RWPE2 (cell line): Measurements from ENCODE around the gene PDCD1LG2.
"Not testable (repeated sequence)": the region's sequence is repeated elsewhere in the genome, so short reads cannot be mapped to it uniquely, and the experiment has no call there.

Experiments
- ATAC-seq: fragments of 200-7000 bp; cut with Tn5 transposase; 3 replicates; pipeline ENCODE4 v1.9.1; 2021; ENCODE audit warnings: low read depth
- DNase-seq: peaks from one replicate; pipeline ENCODE4 v3.0.0-alpha.2; 2020; ENCODE audit warnings: low spot score
- H3K27ac ChIP-seq: fragments of 450-650 bp; 2 replicates; pipeline ENCODE4 v1.5.1; 2017; ENCODE audit warnings: mild to moderate bottlenecking; ENCODE audit not compliant: poor library complexity, severe bottlenecking
- H3K27me3 ChIP-seq: fragments of 250-450 bp; sonication (Bioruptor Pico); 2 replicates; pipeline ENCODE4 v1.5.1; 2021; ENCODE audit warnings: mild to moderate bottlenecking, moderate library complexity; ENCODE audit not compliant: insufficient read depth, poor library complexity, severe bottlenecking
- H3K36me3 ChIP-seq: fragments of 250-450 bp; sonication (Bioruptor Pico); 2 replicates; pipeline ENCODE4 v1.5.1; 2020; ENCODE audit warnings: low read depth, mild to moderate bottlenecking, moderate library complexity
- H3K4me1 ChIP-seq: fragments of 250-450 bp; sonication (Bioruptor Pico); 2 replicates; pipeline ENCODE4 v1.5.1; 2021; ENCODE audit warnings: mild to moderate bottlenecking, moderate library complexity; ENCODE audit not compliant: insufficient read depth, poor library complexity, severe bottlenecking
- H3K4me3 ChIP-seq: fragments of 250-450 bp; sonication (Bioruptor Pico); 2 replicates; pipeline ENCODE4 v1.5.1; 2021; ENCODE audit warnings: mild to moderate bottlenecking, moderate library complexity; ENCODE audit not compliant: severe bottlenecking
- H3K9me3 ChIP-seq: fragments of 250-450 bp; sonication (Bioruptor Pico); 2 replicates; pipeline ENCODE4 v1.5.1; 2021; ENCODE audit warnings: mild to moderate bottlenecking, moderate library complexity; ENCODE audit not compliant: severe bottlenecking
- TF ChIP-seq, protein P1 (sequence below): fragments of 450-650 bp; IDR thresholded peaks from one replicate; pipeline ENCODE4 v1.5.1; 2017; ENCODE audit warnings: mild to moderate bottlenecking, moderate library complexity; ENCODE audit not compliant: poor library complexity, severe bottlenecking

PDCD1LG2 gene

GRCh38 chr9:5492965-5493678, 17.2 kb upstream of the PDCD1LG2 start:
- ATAC-seq (peak; percentile 78), DNase-seq (no peak)
- Histone ChIP-seq H3K4me3 (no peak overlapping the region), H3K27me3 (no peaks in the 10 kb centered on the region), H3K36me3 (no peaks in the 10 kb centered on the region), H3K4me1 (peaks cover 17% of the 10 kb centered on the region), H3K27ac (peak overlapping the region; percentile 92), H3K9me3 (no peaks in the 10 kb centered on the region)
- TF ChIP-seq, protein P1, sequence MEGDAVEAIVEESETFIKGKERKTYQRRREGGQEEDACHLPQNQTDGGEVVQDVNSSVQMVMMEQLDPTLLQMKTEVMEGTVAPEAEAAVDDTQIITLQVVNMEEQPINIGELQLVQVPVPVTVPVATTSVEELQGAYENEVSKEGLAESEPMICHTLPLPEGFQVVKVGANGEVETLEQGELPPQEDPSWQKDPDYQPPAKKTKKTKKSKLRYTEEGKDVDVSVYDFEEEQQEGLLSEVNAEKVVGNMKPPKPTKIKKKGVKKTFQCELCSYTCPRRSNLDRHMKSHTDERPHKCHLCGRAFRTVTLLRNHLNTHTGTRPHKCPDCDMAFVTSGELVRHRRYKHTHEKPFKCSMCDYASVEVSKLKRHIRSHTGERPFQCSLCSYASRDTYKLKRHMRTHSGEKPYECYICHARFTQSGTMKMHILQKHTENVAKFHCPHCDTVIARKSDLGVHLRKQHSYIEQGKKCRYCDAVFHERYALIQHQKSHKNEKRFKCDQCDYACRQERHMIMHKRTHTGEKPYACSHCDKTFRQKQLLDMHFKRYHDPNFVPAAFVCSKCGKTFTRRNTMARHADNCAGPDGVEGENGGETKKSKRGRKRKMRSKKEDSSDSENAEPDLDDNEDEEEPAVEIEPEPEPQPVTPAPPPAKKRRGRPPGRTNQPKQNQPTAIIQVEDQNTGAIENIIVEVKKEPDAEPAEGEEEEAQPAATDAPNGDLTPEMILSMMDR: no peak

- ATAC-seq: peak; percentile 68
- Histone ChIP-seq H3K27me3 (no peaks in the 10 kb centered on the region), H3K4me3 (no peak overlapping the region), H3K27ac (peak overlapping the region; percentile 92), H3K36me3 (no peaks in the 10 kb centered on the region), H3K4me1 (peaks cover 17% of the 10 kb centered on the region), H3K9me3 (no peaks in the 10 kb centered on the region)
- no peak for DNase-seq
- TF ChIP-seq, protein P1: no peak
Measured at GRCh38 chr9:5493679-5494511, 16.4 kb upstream of the PDCD1LG2 start.

DNA sequence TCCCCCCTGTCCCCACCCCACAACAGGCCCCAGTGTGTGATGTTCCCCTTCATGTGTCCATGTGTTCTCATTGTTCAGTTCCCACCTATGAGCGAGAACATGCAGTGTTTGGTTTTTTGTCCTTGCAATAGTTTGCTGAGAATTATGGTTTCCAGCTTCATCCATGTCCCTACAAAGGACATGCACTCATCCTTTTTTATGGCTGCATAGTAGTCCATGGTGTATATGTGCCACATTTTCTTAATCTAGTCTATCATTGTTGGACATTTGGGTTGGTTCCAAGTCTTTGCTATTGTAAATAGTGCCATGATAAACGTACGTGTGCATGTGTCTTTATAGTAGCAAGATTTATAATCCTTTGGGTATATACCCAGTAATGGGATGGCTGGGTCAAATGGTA, 15.6 kb upstream of the PDCD1LG2 start:
- DNase-seq, H3K36me3 ChIP-seq, ATAC-seq, H3K9me3 ChIP-seq, H3K27me3 ChIP-seq, H3K4me3 ChIP-seq: not testable (repeated sequence)
- peaks cover 19% of the 10 kb centered on the region for H3K4me1 ChIP-seq
- H3K27ac ChIP-seq: peak overlapping the region; percentile 92

DNA sequence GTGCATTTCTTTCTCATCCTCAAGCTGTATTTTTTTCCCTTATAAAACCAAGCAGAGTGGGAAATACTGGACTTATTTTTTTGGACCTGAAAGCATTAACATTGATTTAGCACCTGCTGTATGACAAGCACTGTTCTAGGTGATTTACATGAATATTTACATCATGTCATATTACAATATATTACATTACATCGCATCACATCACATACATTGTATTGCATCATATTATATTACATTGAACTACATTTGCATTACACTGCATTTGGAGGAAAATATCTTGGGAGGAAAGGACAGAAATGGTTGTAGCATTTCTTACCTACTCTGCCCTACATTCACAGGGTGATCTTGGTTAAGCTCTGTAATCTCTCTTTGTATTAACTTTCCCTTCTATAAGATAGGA, 11.2 kb upstream of the PDCD1LG2 start:
- Histone ChIP-seq H3K27me3 (no peaks in the 10 kb centered on the region), H3K4me1 (peaks cover 13% of the 10 kb centered on the region), H3K4me3 (no peak overlapping the region), H3K9me3 (no peaks in the 10 kb centered on the region), H3K36me3 (no peaks in the 10 kb centered on the region), H3K27ac (peak overlapping the region; percentile 59)
- TF ChIP-seq, protein P1: no peak
- no peak for ATAC-seq
- DNase-seq: no peak

GRCh38 chr9:5499889-5500398, 10.4 kb upstream of the PDCD1LG2 start:
- no peaks in the 10 kb centered on the region for H3K36me3 ChIP-seq
- H3K9me3 ChIP-seq: no peaks in the 10 kb centered on the region
- TF ChIP-seq, protein P1: no peak
- H3K27ac ChIP-seq: peak overlapping the region; percentile 59
- no peak overlapping the region for H3K4me3 ChIP-seq
- no peaks in the 10 kb centered on the region for H3K27me3 ChIP-seq
- H3K4me1 ChIP-seq: peaks cover 12% of the 10 kb centered on the region
- no peak for ATAC-seq
- DNase-seq: no peak
